SJCRH30 (cell line): ENCODE data around the gene CGB2. TPM values are rescaled to one million over a fixed set of nuclear protein-coding genes. Genes with fewer than 3 reads are reported as not detected.
"Not testable (repeated sequence)": the region's sequence is repeated elsewhere in the genome, so short reads cannot be mapped to it uniquely, and the experiment has no call there.

Source experiments
- DNase-seq, 2 experiments: peaks; one replicate each; pipeline ENCODE4 v3.0.0-alpha.2; 2015 to 2020
- H3K27ac ChIP-seq: fragments of 250-450 bp; sonication (Bioruptor Pico); 2 replicates; pipeline ENCODE4 v1.5.1; 2020; ENCODE audit warnings: mild to moderate bottlenecking, moderate library complexity
- H3K27me3 ChIP-seq: fragments of 250-450 bp; sonication (Bioruptor Pico); 2 replicates; pipeline ENCODE4 v1.5.1; 2020; ENCODE audit warnings: mild to moderate bottlenecking, moderate library complexity
- H3K36me3 ChIP-seq: fragments of 250-450 bp; sonication (Bioruptor Pico); 2 replicates; pipeline ENCODE4 v1.5.1; 2020; ENCODE audit warnings: mild to moderate bottlenecking, moderate library complexity
- H3K4me1 ChIP-seq: fragments of 250-450 bp; sonication (Bioruptor Pico); 2 replicates; pipeline ENCODE4 v1.5.1; 2020; ENCODE audit warnings: mild to moderate bottlenecking, moderate library complexity
- H3K4me3 ChIP-seq: fragments of 250-450 bp; sonication (Bioruptor Pico); 2 replicates; pipeline ENCODE4 v1.5.1; 2020; ENCODE audit warnings: mild to moderate bottlenecking, moderate library complexity
- H3K9me3 ChIP-seq: fragments of 250-450 bp; sonication (Bioruptor Pico); replicated peaks from 2 replicates; pipeline ENCODE4 v1.5.1; 2020; ENCODE audit warnings: mild to moderate bottlenecking, moderate library complexity
- total RNA-seq: library from RNA; depleted of rRNA; stranded (reverse); fragments of >200 nt; shearing (Covaris generic); gene quantifications from 2 replicates; pipeline ENCODE4 v1.2.3, GENCODE V29; 2014

Gene CGB2
- total RNA-seq, 1 experiment from 2014 or later, result not detected

DNA sequence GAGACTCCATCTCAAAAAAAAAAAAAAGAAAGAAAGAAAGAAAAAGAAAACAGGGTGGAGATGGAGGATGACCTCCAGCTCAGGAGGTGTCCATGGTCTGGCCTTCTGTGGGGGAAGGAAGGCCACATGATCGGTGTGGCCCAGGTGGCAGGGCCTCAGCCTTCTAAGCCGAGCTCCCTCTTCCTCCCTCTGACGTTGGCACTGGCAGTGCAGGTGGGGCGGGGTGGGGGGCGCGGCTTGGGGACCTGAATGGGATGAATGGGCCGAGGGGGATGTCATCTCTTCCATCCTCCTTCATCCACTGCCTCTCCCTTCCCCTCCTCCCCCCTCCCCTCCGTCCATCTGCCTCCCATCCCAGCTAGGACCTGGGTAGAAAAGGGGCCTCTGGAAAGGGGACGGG is 8.0 kb downstream of the CGB2 start:
- H3K27me3 ChIP-seq, H3K4me1 ChIP-seq, H3K27ac ChIP-seq, H3K4me3 ChIP-seq, H3K36me3 ChIP-seq, DNase-seq, H3K9me3 ChIP-seq: not testable (repeated sequence)

DNA sequence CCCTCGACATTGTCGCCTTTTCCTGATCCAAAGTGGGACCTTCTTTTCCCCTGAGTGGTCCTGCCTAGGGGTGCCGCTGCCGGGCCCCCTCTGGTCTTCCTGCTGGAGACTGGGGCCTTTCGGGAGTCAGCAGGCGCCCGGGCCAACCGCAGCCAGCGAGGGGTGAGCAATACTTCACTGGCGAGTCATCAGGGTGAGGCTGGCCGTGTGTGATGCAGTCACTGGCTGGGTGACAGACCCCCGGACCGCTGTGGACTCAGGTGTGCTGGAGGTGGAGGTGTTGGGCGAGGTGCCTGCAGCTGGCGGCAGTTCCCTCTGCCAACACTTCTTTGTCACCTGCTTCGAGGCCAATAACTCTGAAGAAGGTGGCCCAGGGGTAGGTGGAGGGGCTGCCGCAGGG is 10.5 kb downstream of the CGB2 start:
- H3K27ac ChIP-seq, result no peak overlapping the region
- DNase-seq, result no peak
- H3K27me3 ChIP-seq, result no peaks in the 10 kb centered on the region
- 0 out of 2 replicates have a peak, but pooled peaks cover 5% of the 10 kb centered on the region for H3K4me1 ChIP-seq
- no peaks in the 10 kb centered on the region for H3K36me3 ChIP-seq
- H3K4me3 ChIP-seq, result no peak overlapping the region
- no peaks in the 10 kb centered on the region for H3K9me3 ChIP-seq

DNA sequence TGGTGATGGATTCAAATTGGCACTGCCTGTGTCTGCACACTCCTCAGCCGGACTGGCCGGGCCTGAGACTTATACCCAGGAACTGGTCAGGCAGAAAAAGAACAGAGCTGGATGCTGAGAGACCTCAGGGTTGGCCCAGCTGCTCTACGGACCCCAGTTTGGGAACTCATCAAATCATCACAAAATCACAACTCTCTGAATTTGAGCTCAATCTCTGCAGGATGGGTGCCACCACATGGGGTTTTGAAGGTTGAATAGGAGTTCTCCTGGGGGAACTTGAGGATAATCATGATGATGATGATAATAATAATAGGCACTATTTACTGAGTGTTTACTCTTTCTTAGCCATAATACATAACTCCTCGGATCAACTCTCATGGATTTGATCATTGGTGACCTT is 11.0 kb downstream of the CGB2 start:
- H3K36me3 ChIP-seq, H3K27ac ChIP-seq, H3K4me3 ChIP-seq, H3K4me1 ChIP-seq, DNase-seq, H3K9me3 ChIP-seq, H3K27me3 ChIP-seq: not testable (repeated sequence)

DNA sequence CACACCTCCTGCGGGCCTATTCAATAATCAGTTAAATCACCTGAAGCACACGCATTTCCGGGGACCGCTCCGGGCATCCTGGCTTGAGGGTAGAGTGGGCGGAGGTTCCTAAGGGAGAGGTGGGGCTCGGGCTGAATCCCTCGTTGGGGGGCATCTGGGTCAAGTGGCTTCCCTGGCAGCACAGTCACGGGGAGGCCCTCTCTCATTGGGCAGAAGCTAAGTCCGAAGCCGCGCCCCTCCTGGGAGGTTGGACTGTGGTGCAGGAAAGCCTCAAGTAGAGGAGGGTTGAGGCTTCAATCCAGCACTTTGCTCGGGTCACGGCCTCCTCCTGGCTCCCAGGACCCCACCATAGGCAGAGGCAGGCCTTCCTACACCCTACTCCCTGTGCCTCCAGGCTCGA is 11.9 kb downstream of the CGB2 start, which contains the start of gene CGB5:
Gene CGB5 (plus strand): TSS at position 301 of the 400 bp plus-strand sequence. CDS start 362 bp downstream, outside the sequence.
- H3K36me3 ChIP-seq, DNase-seq, H3K4me1 ChIP-seq, H3K27me3 ChIP-seq, H3K27ac ChIP-seq, H3K4me3 ChIP-seq, H3K9me3 ChIP-seq: not testable (repeated sequence)

DNA sequence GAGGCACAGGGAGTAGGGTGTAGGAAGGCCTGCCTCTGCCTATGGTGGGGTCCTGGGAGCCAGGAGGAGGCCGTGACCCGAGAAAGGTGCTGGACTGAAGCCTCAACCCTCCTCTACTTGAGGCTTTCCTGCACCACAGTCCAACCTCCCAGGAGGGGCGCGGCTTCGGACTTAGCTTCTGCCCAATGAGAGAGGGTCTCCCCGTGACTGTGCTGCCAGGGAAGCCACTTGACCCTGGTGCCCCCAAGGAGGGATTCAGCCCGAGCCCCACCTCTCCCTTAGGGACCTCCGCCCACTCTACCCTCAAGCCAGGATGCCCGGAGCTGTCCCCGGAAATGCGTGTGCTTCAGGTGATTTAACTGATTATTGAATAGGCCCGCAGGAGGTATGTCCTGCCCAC is 17.3 kb downstream of the CGB2 start, which contains the start of gene CGB8:
Gene CGB8 (minus strand): TSS at position 101 of the 400 bp plus-strand sequence. CDS start 372 bp downstream, outside the sequence.
- not testable (repeated sequence) for H3K27ac ChIP-seq, H3K27me3 ChIP-seq, H3K4me1 ChIP-seq, H3K4me3 ChIP-seq, H3K9me3 ChIP-seq, H3K36me3 ChIP-seq, DNase-seq

DNA sequence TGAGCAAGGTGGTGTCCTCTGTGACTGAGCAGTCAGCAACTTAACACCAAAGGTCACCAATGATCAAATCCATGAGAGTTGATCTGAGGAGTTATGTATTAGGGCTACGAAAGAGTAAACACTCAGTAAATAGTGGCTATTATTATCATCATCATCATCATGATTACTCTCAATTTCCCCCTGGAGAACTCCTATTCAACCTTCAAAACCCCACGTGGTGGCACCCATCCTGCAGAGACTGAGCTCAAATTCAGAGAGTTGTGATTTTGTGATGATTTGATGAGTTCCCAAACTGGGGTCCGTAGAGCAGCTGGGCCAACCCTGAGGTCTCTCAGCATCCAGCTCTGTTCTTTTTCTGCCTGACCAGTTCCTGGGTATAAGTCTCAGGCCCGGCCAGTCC is 18.1 kb downstream of the CGB2 start:
- H3K4me3 ChIP-seq, H3K27ac ChIP-seq, H3K9me3 ChIP-seq, H3K27me3 ChIP-seq, H3K36me3 ChIP-seq, DNase-seq, H3K4me1 ChIP-seq: not testable (repeated sequence)

DNA sequence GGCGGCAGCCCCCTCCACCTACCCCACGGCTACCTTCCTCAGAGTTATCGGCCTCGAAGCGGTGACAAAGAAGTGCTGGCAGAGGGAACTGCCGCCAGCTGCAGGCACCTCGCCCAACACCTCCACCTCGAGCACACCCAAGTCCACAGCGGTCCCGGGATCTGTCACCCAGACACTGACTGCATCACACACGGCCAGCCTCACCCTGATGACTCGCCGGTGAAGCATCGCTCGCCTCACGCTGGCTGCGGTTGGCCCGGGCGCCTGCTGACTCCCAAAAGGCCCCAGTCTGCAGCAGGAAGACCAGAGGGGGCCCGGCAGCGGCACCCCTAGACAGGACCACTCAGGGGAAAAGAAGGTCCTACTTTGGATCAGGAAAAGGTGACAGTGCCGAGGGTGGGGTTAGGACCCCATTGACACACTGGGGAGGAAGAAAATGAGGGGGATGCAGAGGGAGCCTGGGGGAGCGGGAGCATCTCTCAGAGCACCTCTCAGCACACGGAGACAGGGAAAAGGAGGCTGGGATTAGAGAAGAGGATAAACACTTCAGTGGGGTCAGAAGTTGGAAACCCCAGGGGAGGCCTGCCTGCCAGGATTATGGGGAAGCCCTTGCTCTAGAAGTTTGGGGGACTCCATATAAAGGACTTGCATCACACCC is 18.8 kb downstream of the CGB2 start:
- not testable (repeated sequence) for H3K4me1 ChIP-seq, H3K9me3 ChIP-seq, H3K27ac ChIP-seq, H3K36me3 ChIP-seq, H3K27me3 ChIP-seq, DNase-seq, H3K4me3 ChIP-seq

DNA sequence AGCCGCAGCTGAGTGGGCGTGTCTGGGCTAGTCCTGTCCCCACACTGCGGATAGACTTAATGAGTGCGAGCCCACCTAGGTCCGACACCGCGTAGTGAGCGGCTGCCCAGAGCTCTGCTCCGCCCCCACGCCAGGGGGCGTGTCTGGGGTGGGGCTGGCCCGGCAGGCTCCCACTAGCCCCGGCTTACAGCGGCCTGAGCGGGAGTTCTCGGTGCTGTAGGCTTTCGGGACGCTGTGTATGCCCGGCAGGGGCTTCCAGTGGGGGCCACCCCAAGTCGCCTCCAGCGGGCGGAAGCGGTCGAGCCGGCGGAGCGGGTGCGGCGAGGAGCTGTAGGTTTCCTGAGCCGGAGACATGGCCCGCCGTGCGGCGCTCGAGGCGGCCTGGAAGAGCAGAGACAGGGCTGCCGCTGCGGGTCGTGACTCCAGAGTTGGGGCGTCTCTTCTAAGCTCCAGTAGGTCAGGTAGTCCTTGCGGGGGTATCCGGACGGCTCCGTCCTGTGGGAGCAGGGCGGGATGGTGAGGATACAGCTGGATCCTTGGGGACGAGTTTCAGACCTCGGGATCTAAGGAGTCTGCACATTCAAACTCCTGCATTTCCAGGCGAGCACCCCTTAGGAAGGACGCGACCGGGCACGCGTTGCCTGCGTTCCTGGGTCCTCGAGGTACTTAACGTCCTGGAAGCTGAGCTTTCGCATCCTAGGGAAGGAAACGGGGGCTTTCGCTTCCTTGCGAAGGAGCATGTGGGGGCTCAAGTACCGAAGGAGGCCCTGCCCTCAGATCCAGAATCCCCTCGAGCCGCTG is 24.6 kb downstream of the CGB2 start:
- no peaks in the 10 kb centered on the region for H3K4me1 ChIP-seq
- H3K27me3 ChIP-seq, result no peaks in the 10 kb centered on the region
- DNase-seq, result peak; percentile 30 to 45

DNA sequence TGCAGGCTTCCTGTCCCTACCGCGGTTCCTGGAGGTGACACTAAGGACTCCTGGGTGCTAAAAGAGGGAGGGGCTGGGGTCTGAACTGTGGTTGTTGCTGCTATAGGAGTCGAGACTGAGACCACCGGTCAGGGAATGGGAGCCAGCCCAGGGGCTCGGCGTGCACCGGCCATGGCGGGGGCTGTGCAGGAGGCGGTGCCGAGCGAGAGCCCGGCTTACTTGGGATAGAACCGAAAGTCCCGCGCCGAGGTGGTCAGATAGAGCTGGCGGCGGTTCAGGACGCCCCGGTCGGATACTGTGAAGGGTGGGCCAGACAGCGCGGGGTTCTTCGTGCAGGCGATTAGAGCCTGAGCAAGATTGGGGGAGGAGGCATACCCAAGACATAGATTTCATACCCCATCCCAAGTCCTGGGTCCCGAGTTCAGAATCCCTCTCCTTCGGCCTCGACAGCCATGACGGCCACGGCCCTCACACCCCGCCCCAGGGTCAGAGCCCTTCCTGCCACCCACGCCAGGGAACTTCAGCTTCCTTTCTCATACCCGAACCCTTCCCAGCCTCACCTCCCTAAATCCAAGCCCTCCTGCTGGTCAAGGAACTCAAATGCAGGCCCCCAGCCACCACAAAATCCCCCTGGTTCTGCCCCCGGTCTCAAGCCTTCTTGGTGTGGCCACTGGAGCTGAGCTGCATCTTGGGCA is 25.4 kb downstream of the CGB2 start:
- not testable (repeated sequence) for H3K27ac ChIP-seq, H3K4me3 ChIP-seq, H3K27me3 ChIP-seq, H3K36me3 ChIP-seq, H3K9me3 ChIP-seq, DNase-seq, H3K4me1 ChIP-seq

More for the DNA sequence above, 24.6 kb downstream of the CGB2 start:
- Histone ChIP-seq H3K4me3 (peak overlapping the region; percentile 48), H3K36me3 (no peaks in the 10 kb centered on the region), H3K9me3 (no peaks in the 10 kb centered on the region), H3K27ac (no peak overlapping the region)

DNA sequence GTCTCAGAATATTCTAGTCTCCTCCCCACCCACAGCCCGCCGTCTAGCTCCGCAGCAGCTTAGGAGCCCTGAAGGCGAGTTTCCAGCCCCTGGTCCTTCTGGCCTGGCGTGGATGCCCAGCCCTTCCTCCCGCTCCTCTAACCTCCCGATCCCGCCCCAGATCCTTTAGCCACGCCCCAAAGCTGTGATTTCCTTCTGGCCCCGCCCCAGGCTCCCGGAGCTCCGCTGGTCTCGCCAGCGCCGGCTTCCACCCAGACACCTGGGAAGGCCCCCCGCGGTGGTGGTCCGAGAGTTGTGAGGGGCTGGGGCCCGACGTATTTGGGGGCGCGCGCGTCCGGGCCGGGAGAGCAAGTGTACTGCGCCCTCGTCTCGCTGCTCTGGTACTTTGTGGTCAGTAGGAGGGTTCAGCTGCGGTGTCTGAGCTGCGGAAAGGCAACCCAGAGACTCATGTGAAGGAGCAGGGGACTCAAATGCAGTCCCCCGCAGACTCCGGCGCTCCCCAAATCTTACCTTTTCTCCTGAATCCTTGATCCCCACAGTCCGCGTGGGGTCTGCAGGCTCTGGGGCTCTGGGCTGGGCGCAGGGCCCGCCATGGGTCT is 26.0 kb downstream of the CGB2 start, which contains the start of gene CGB7:
Gene CGB7 (minus strand): TSS at position 114 of the 599 bp plus-strand sequence. CDS start 2,374 bp downstream, outside the sequence.
- H3K36me3 ChIP-seq, result no peaks in the 10 kb centered on the region
- H3K27ac ChIP-seq, result no peak within 1 kb of the TSS
- no peaks in the 10 kb centered on the region for H3K9me3 ChIP-seq
- peaks cover 1% of the 10 kb centered on the region; the same call in 1 of the 2 replicates for H3K27me3 ChIP-seq
- H3K4me1 ChIP-seq, result no peaks in the 10 kb centered on the region
- no peak for DNase-seq
- H3K4me3 ChIP-seq, result no peak within 1 kb of the TSS

DNA sequence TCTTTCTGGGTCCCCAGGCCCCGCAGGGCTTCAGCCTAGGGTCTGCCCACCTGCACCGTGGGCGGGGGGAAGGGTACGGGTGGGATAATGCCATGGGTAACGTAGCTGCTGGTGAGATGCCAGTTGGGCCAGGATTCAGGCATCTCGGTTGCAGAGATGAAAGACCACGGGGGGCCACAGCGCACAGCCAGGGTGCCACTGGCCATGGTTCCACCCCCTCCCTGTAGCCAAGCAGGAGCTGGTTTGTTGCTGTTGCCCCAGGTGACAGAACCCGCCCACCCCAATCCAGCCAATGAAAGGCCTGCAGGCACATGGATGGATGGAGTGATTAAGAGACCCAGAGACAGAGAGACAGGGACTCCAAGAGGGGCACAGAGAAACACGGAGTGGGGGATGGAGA is 26.9 kb downstream of the CGB2 start:
- Histone ChIP-seq H3K27ac (no peak overlapping the region), H3K27me3 (peaks cover 7% of the 10 kb centered on the region), H3K4me1 (no peaks in the 10 kb centered on the region), H3K36me3 (no peaks in the 10 kb centered on the region), H3K9me3 (no peaks in the 10 kb centered on the region), H3K4me3 (no peak overlapping the region)
- no peak for DNase-seq

DNA sequence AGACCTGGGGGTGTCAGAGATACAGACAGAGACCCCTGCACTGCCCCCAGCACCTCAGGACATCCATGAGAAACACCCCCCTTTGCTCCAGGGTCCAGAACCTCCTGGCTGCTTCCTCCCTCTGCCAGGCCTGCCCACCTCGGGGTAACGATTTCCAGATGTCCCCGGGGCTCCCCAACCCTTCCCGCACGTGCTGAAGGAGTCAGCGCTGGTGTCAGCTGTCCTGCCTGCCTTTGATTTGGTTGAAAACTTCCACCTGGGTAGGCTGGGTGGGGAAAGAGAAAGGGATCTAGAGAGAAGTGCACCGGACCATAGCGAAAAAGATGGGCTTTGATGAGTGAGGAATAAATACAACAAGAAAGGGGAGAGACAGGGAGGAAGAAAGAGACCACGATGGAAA is 27.4 kb downstream of the CGB2 start:
- DNase-seq, result no peak
- H3K4me3 ChIP-seq, result no peak overlapping the region
- H3K27me3 ChIP-seq, result peaks cover 12% of the 10 kb centered on the region
- H3K4me1 ChIP-seq, result no peaks in the 10 kb centered on the region
- no peak overlapping the region for H3K27ac ChIP-seq
- H3K36me3 ChIP-seq, result no peaks in the 10 kb centered on the region
- H3K9me3 ChIP-seq, result no peaks in the 10 kb centered on the region

DNA sequence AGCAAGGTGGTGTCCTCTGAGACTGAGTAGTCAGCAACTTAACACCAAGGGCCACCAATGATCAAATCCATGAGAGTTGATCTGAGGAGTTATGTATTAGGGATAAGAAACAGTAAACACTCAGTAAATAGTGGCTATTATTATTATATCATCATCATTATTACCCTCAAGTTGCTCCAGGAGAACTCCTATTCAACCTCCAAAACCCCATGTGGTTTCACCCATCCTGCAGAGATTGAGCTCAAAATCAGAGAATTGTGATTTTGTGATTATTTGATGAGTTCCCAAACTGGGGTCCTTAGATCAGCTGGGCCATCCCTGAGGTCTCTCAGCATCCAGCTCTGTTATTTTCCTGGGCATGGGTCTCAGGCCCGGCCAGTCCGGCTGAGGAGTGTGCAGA is 29.3 kb downstream of the CGB2 start:
- H3K4me1 ChIP-seq, result no peaks in the 10 kb centered on the region
- H3K27me3 ChIP-seq, result peaks cover 24% of the 10 kb centered on the region
- no peak overlapping the region for H3K27ac ChIP-seq
- H3K9me3 ChIP-seq, result no peaks in the 10 kb centered on the region
- DNase-seq, result no peak
- H3K4me3 ChIP-seq, result no peak overlapping the region
- H3K36me3 ChIP-seq, result no peaks in the 10 kb centered on the region

DNA sequence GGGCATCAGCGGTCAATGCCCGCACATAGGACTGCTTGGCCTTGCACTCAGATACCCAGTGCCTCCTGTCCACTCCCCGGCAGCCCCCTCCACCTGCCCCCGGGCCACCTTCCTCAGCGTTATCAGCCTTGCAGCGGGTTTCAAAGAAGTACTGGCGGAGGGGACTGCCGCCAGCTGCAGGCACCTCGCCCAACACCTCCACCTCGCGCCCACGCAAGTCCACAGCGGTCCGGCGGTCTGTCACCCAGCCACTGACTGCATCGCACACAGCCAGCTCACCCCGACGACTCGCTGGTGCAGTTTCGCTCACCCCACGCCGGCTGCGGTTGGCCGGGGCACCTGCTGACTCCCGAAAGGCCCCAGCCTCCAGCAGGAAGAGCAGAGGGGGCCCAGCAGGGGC is 29.8 kb downstream of the CGB2 start:
- Histone ChIP-seq H3K4me1 (no peaks in the 10 kb centered on the region), H3K27me3 (peaks cover 27% of the 10 kb centered on the region), H3K36me3 (no peaks in the 10 kb centered on the region), H3K9me3 (no peaks in the 10 kb centered on the region), H3K4me3 (no peak overlapping the region), H3K27ac (no peak overlapping the region)
- DNase-seq, result no peak
